ENCODE results near the gene IL20RB. TPM values are rescaled to one million over a fixed set of nuclear protein-coding genes. Genes with fewer than 3 reads are reported as not detected.
"Not testable (repeated sequence)": the region's sequence is repeated elsewhere in the genome, so short reads cannot be mapped to it uniquely, and the experiment has no call there.

IL20RB gene
- total and polyA plus RNA-seq, 5 donors from 2014 or later = 0.23 to 2.8 (median 0.51) TPM; not detected in 1

GRCh38 chr3:136973352-136973751 lies 15.6 kb downstream of the IL20RB start:
- no peak overlapping the region for H3K27ac ChIP-seq (ENCODE audit: insufficient read depth, low read length, poor library complexity, severe bottlenecking)
- H3K27me3 ChIP-seq (ENCODE audit: control insufficient read depth, insufficient read depth, low read length) = no peaks in the 10 kb centered on the region
- DNase-seq (no peak), ATAC-seq (ENCODE audit: low read depth in 2 of 2) (no peak)
- Mint-ChIP-seq H3K27me3 (peaks cover 4% of the 10 kb centered on the region), H3K4me1 (peaks cover 0 to 9% (median 1%) of the 10 kb centered on the region in 4 donors), H3K4me3 (no peak overlapping the region), H3K36me3 (peaks cover 5% of the 10 kb centered on the region), H3K9me3 (peaks cover 0 to 13% (median 5%) of the 10 kb centered on the region in 7 donors), H3K27ac (no peak overlapping the region)
- H3K9me3 ChIP-seq (ENCODE audit: control insufficient read depth in 2 of 2, low read length in 2 of 2) = peaks cover 9% of the 10 kb centered on the region in 2 experiments
- H3K4me3 ChIP-seq (ENCODE audit: low read depth, low read length) = no peak overlapping the region
- no peaks in the 10 kb centered on the region for H3K4me1 ChIP-seq (ENCODE audit: control insufficient read depth, insufficient read depth, low read length, poor library complexity, severe bottlenecking)
- H3K36me3 ChIP-seq (ENCODE audit: control insufficient read depth, insufficient read depth, low read length) = no peaks in the 10 kb centered on the region

- Histone ChIP-seq H3K4me3 (ENCODE audit: low read depth, low read length) (no peak overlapping the region), H3K9me3 (ENCODE audit: control insufficient read depth in 2 of 2, low read length in 2 of 2) (peaks cover 9% of the 10 kb centered on the region in 2 experiments), H3K36me3 (ENCODE audit: control insufficient read depth, insufficient read depth, low read length) (no peaks in the 10 kb centered on the region), H3K4me1 (ENCODE audit: control insufficient read depth, insufficient read depth, low read length, poor library complexity, severe bottlenecking) (no peaks in the 10 kb centered on the region), H3K27ac (ENCODE audit: insufficient read depth, low read length, poor library complexity, severe bottlenecking) (no peak overlapping the region), H3K27me3 (ENCODE audit: control insufficient read depth, insufficient read depth, low read length) (no peaks in the 10 kb centered on the region)
- Mint-ChIP-seq H3K4me3 (no peak overlapping the region), H3K27ac (no peak overlapping the region), H3K27me3 (peaks cover 4% of the 10 kb centered on the region), H3K36me3 (peaks cover 5% of the 10 kb centered on the region), H3K9me3 (peaks cover 0 to 13% (median 5%) of the 10 kb centered on the region in 7 donors), H3K4me1 (peaks cover 0 to 9% (median 1%) of the 10 kb centered on the region in 4 donors)
- DNase-seq (no peak), ATAC-seq (ENCODE audit: low read depth in 2 of 2) (no peak)
Observed at GRCh38 chr3:136974670-136975069, 16.9 kb downstream of the IL20RB start.

- DNase-seq = no peak
- Mint-ChIP-seq H3K9me3 (peaks cover 0 to 7% (median 3%) of the 10 kb centered on the region in 7 donors), H3K4me3 (no peak overlapping the region), H3K27me3 (peaks cover 4% of the 10 kb centered on the region), H3K36me3 (peaks cover 4% of the 10 kb centered on the region), H3K4me1 (peaks cover 0 to 6% (median under 1%) of the 10 kb centered on the region in 4 donors), H3K27ac (no peak overlapping the region)
- H3K27me3 ChIP-seq (ENCODE audit: control insufficient read depth, insufficient read depth, low read length) = no peaks in the 10 kb centered on the region
- H3K36me3 ChIP-seq (ENCODE audit: control insufficient read depth, insufficient read depth, low read length) = no peaks in the 10 kb centered on the region
- H3K9me3 ChIP-seq (ENCODE audit: control insufficient read depth in 2 of 2, low read length in 2 of 2) = peaks cover 4 to 6% of the 10 kb centered on the region in 2 experiments
- H3K4me3 ChIP-seq (ENCODE audit: low read depth, low read length) = no peak overlapping the region
- no peak for ATAC-seq (ENCODE audit: low read depth in 2 of 2)
- no peak overlapping the region for H3K27ac ChIP-seq (ENCODE audit: insufficient read depth, low read length, poor library complexity, severe bottlenecking)
- H3K4me1 ChIP-seq (ENCODE audit: control insufficient read depth, insufficient read depth, low read length, poor library complexity, severe bottlenecking) = no peaks in the 10 kb centered on the region
Observed at GRCh38 chr3:136979204-136979603, 21.4 kb downstream of the IL20RB start.

GRCh38 chr3:136979684-136980083 lies 21.9 kb downstream of the IL20RB start:
- no peak for ATAC-seq (ENCODE audit: low read depth in 2 of 2)
- no peak for DNase-seq
- Mint-ChIP-seq H3K36me3 (peaks cover 9% of the 10 kb centered on the region), H3K4me3 (no peak overlapping the region), H3K4me1 (peaks cover 0 to 11% (median 5%) of the 10 kb centered on the region in 4 donors), H3K9me3 (peaks cover 0 to 4% (median 0%) of the 10 kb centered on the region in 7 donors), H3K27ac (no peak overlapping the region), H3K27me3 (peaks cover 4% of the 10 kb centered on the region)
- Histone ChIP-seq H3K27me3 (ENCODE audit: control insufficient read depth, insufficient read depth, low read length) (no peaks in the 10 kb centered on the region), H3K36me3 (ENCODE audit: control insufficient read depth, insufficient read depth, low read length) (no peaks in the 10 kb centered on the region), H3K27ac (ENCODE audit: insufficient read depth, low read length, poor library complexity, severe bottlenecking) (no peak overlapping the region), H3K4me3 (ENCODE audit: low read depth, low read length) (no peak overlapping the region), H3K4me1 (ENCODE audit: control insufficient read depth, insufficient read depth, low read length, poor library complexity, severe bottlenecking) (no peaks in the 10 kb centered on the region), H3K9me3 (ENCODE audit: control insufficient read depth in 2 of 2, low read length in 2 of 2) (peaks cover 0 to 2% of the 10 kb centered on the region in 2 experiments)

- Mint-ChIP-seq H3K36me3 (peaks cover 13% of the 10 kb centered on the region), H3K4me1 (peaks cover 0 to 17% (median 7%) of the 10 kb centered on the region in 4 donors), H3K9me3 (no peaks in the 10 kb centered on the region), H3K27me3 (no peaks in the 10 kb centered on the region), H3K4me3 (no peak overlapping the region), H3K27ac (no peak overlapping the region)
- DNase-seq (no peak), ATAC-seq (ENCODE audit: low read depth in 2 of 2) (no peak)
- Histone ChIP-seq H3K27ac (ENCODE audit: insufficient read depth, low read length, poor library complexity, severe bottlenecking) (no peak overlapping the region), H3K36me3 (ENCODE audit: control insufficient read depth, insufficient read depth, low read length) (no peaks in the 10 kb centered on the region), H3K27me3 (ENCODE audit: control insufficient read depth, insufficient read depth, low read length) (no peaks in the 10 kb centered on the region), H3K4me1 (ENCODE audit: control insufficient read depth, insufficient read depth, low read length, poor library complexity, severe bottlenecking) (peaks cover 3% of the 10 kb centered on the region), H3K4me3 (ENCODE audit: low read depth, low read length) (no peak overlapping the region), H3K9me3 (ENCODE audit: control insufficient read depth in 2 of 2, low read length in 2 of 2) (no peaks in the 10 kb centered on the region)
Observed at GRCh38 chr3:136982033-136982432, 24.2 kb downstream of the IL20RB start.

GRCh38 chr3:136982520-136983138 lies 24.8 kb downstream of the IL20RB start:
- Mint-ChIP-seq H3K9me3 (no peaks in the 10 kb centered on the region), H3K36me3 (peaks cover 13% of the 10 kb centered on the region), H3K27ac (no peak overlapping the region), H3K4me3 (no peak overlapping the region), H3K4me1 (peaks cover 0 to 17% (median 7%) of the 10 kb centered on the region in 4 donors), H3K27me3 (no peaks in the 10 kb centered on the region)
- ATAC-seq (ENCODE audit: low read depth in 2 of 2) (no peak), DNase-seq (no peak)
- H3K4me3 ChIP-seq (ENCODE audit: low read depth, low read length) = no peak overlapping the region
- H3K4me1 ChIP-seq (ENCODE audit: control insufficient read depth, insufficient read depth, low read length, poor library complexity, severe bottlenecking) = peaks cover 3% of the 10 kb centered on the region
- H3K27me3 ChIP-seq (ENCODE audit: control insufficient read depth, insufficient read depth, low read length) = no peaks in the 10 kb centered on the region
- H3K36me3 ChIP-seq (ENCODE audit: control insufficient read depth, insufficient read depth, low read length) = no peaks in the 10 kb centered on the region
- no peaks in the 10 kb centered on the region for H3K9me3 ChIP-seq (ENCODE audit: control insufficient read depth in 2 of 2, low read length in 2 of 2)
- H3K27ac ChIP-seq (ENCODE audit: insufficient read depth, low read length, poor library complexity, severe bottlenecking) = no peak overlapping the region

GRCh38 chr3:136984837-136985236 lies 27.1 kb downstream of the IL20RB start:
- peak overlapping the region in 1 of 4 donors; percentile 30 for H3K4me3 Mint-ChIP-seq
- H3K9me3 Mint-ChIP-seq = no peaks in the 10 kb centered on the region
- peak overlapping the region in 2 of 3 donors; percentile 16 to 71 for H3K27ac Mint-ChIP-seq
- H3K9me3 ChIP-seq (ENCODE audit: control insufficient read depth in 2 of 2, low read length in 2 of 2) = no peaks in the 10 kb centered on the region
- H3K4me1 Mint-ChIP-seq = peaks cover 0 to 17% (median 7%) of the 10 kb centered on the region in 4 donors
- no peaks in the 10 kb centered on the region for H3K27me3 ChIP-seq (ENCODE audit: control insufficient read depth, insufficient read depth, low read length)
- DNase-seq = peak in 1 of 3 donors; percentile 37
- H3K27me3 Mint-ChIP-seq = no peaks in the 10 kb centered on the region
- H3K27ac ChIP-seq (ENCODE audit: insufficient read depth, low read length, poor library complexity, severe bottlenecking) = no peak overlapping the region
- no peak for ATAC-seq (ENCODE audit: low read depth in 2 of 2)
- peaks cover 3% of the 10 kb centered on the region for H3K4me1 ChIP-seq (ENCODE audit: control insufficient read depth, insufficient read depth, low read length, poor library complexity, severe bottlenecking)
- no peaks in the 10 kb centered on the region for H3K36me3 ChIP-seq (ENCODE audit: control insufficient read depth, insufficient read depth, low read length)
- H3K4me3 ChIP-seq (ENCODE audit: low read depth, low read length) = no peak overlapping the region
- H3K36me3 Mint-ChIP-seq = peaks cover 13% of the 10 kb centered on the region

- H3K27me3 Mint-ChIP-seq; H3K27ac ChIP-seq (ENCODE audit: insufficient read depth, low read length, poor library complexity, severe bottlenecking); H3K9me3 Mint-ChIP-seq; H3K36me3 ChIP-seq (ENCODE audit: control insufficient read depth, insufficient read depth, low read length); H3K4me3 ChIP-seq (ENCODE audit: low read depth, low read length); H3K27me3 ChIP-seq (ENCODE audit: control insufficient read depth, insufficient read depth, low read length); H3K4me1 ChIP-seq (ENCODE audit: control insufficient read depth, insufficient read depth, low read length, poor library complexity, severe bottlenecking); H3K27ac Mint-ChIP-seq; ATAC-seq (ENCODE audit: low read depth in 2 of 2); DNase-seq; H3K9me3 ChIP-seq (ENCODE audit: control insufficient read depth in 2 of 2, low read length in 2 of 2); H3K4me3 Mint-ChIP-seq: not testable (repeated sequence)
- Mint-ChIP-seq H3K36me3 (peaks cover 13% of the 10 kb centered on the region), H3K4me1 (peaks cover 0 to 17% (median 7%) of the 10 kb centered on the region in 4 donors)
Observed at GRCh38 chr3:136987398-136987980, 29.7 kb downstream of the IL20RB start.

Data from CD4-positive, CD25-positive, alpha-beta regulatory T cell (primary cell).